IMR-90 (cell line): ENCODE data around the gene NOC2L. TPM values are rescaled to one million over a fixed set of nuclear protein-coding genes. Genes with fewer than 3 reads are reported as not detected.

Source experiments
- ATAC-seq: fragments of 200-7000 bp; cut with Tn5 transposase; 2 replicates; pipeline ENCODE4 v1.9.1; 2020; ENCODE audit warnings: low read depth, mild to moderate bottlenecking, moderate library complexity
- BruUV-seq: library from RNA; stranded (reverse); fragments of 400-500 nt; replicated peaks from 2 replicates; lab custom pipeline; 2021; lab: Mats Ljungman, UMichigan
- CTCF ChIA-PET: fragments of 300-600 bp; formaldehyde crosslinking; extraction: SDS; loops from one replicate; lab custom pipeline; 2021; ENCODE audit warnings: antibody characterized with exemption; lab: Yijun Ruan, JAX
- POLR2A ChIA-PET: fragments of 300-600 bp; sonication (Branson Sonifier 250); formaldehyde crosslinking; loops from one replicate; lab custom pipeline; 2022; ENCODE audit warnings: antibody characterized with exemption; ENCODE audit not compliant: unreplicated experiment; lab: Charles Lee
- DNase-seq: peaks from one replicate; pipeline ENCODE4 v3.0.0; 2013
- H2AFZ ChIP-seq: replicated peaks from 2 replicates; pipeline ENCODE3; 2013; ENCODE audit warnings: low read length, mild to moderate bottlenecking; ENCODE audit not compliant: poor library complexity
- H2AK5ac ChIP-seq: 2 replicates; pipeline ENCODE4 v1.6.1; 2013; ENCODE audit warnings: low read depth, low read length, inconsistent platforms
- H2AK9ac ChIP-seq: replicated peaks from 2 replicates; pipeline ENCODE3; 2013; ENCODE audit warnings: mild to moderate bottlenecking, low read depth, low read length, moderate library complexity; ENCODE audit not compliant: poor library complexity
- H2BK120ac ChIP-seq: 2 replicates; pipeline ENCODE4 v1.6.1; 2013; ENCODE audit warnings: low read depth, low read length, inconsistent platforms
- H2BK15ac ChIP-seq: 3 replicates; pipeline ENCODE4 v1.6.1; 2013; ENCODE audit warnings: low read depth, low read length, inconsistent platforms
- H2BK20ac ChIP-seq: 2 replicates; pipeline ENCODE4 v1.6.1; 2013; ENCODE audit warnings: low read depth, mild to moderate bottlenecking, inconsistent platforms, low read length, moderate library complexity
- H2BK5ac ChIP-seq: 2 replicates; pipeline ENCODE4 v1.6.1; 2013; ENCODE audit warnings: mild to moderate bottlenecking, low read depth, low read length, inconsistent platforms; ENCODE audit not compliant: poor library complexity, severe bottlenecking
- H3K14ac ChIP-seq: replicated peaks from 2 replicates; pipeline ENCODE4 v1.6.1; 2013; ENCODE audit warnings: low read depth, low read length, inconsistent platforms
- H3K18ac ChIP-seq: 2 replicates; pipeline ENCODE4 v1.6.1; 2013; ENCODE audit warnings: low read depth, low read length, control low read depth
- H3K23ac ChIP-seq: 2 replicates; pipeline ENCODE4 v1.6.1; 2013; ENCODE audit warnings: low read depth, low read length, inconsistent platforms
- H3K27ac ChIP-seq: 2 replicates; pipeline ENCODE4 v1.5.1; 2013; ENCODE audit warnings: mild to moderate bottlenecking, control low read depth, low read length; ENCODE audit not compliant: insufficient read depth
- H3K27me3 ChIP-seq: 2 replicates; pipeline ENCODE4 v1.6.1; 2013; ENCODE audit warnings: low read length; ENCODE audit not compliant: control insufficient read depth, insufficient read depth
- H3K36me3 ChIP-seq: 2 replicates; pipeline ENCODE4 v1.6.1; 2013; ENCODE audit warnings: low read length, mixed read lengths; ENCODE audit not compliant: control insufficient read depth, insufficient read depth
- H3K4ac ChIP-seq: 2 replicates; pipeline ENCODE4 v1.6.1; 2013; ENCODE audit warnings: low read depth, low read length, inconsistent platforms
- H3K4me1 ChIP-seq: 2 replicates; pipeline ENCODE4 v1.6.1; 2013; ENCODE audit warnings: low read length, mixed read lengths; ENCODE audit not compliant: control insufficient read depth, insufficient read depth
- H3K4me2 ChIP-seq: 2 replicates; pipeline ENCODE4 v1.6.1; 2013; ENCODE audit warnings: low read depth, mild to moderate bottlenecking, control low read depth, low read length, moderate library complexity
- H3K4me3 ChIP-seq: 2 replicates; pipeline ENCODE4 v1.5.1; 2013; ENCODE audit warnings: low read depth, mild to moderate bottlenecking, control low read depth, low read length, moderate library complexity; ENCODE audit not compliant: insufficient read depth
- H3K56ac ChIP-seq: 2 replicates; pipeline ENCODE4 v1.6.1; 2013; ENCODE audit warnings: low read length, inconsistent platforms; ENCODE audit not compliant: insufficient read depth; ENCODE audit errors: extremely low read depth
- H3K79me1 ChIP-seq, 2 experiments: 2 replicates each; pipeline ENCODE4 v1.6.1; 2013; ENCODE audit warnings: low read length in 2 of 2, inconsistent platforms in 1 of 2, low read depth in 1 of 2
- H3K9ac ChIP-seq: 2 replicates; pipeline ENCODE4 v1.6.1; 2013; ENCODE audit warnings: low read depth, low read length, control low read depth
- H3K9me1 ChIP-seq: 2 replicates; pipeline ENCODE4 v1.6.1; 2013; ENCODE audit warnings: low read length, inconsistent platforms; ENCODE audit not compliant: insufficient read depth
- H3K9me3 ChIP-seq: 2 replicates; pipeline ENCODE4 v1.6.1; 2013; ENCODE audit warnings: low read length; ENCODE audit not compliant: control insufficient read depth, insufficient read depth
- H4K20me1 ChIP-seq: 2 replicates; pipeline ENCODE4 v1.6.1; 2013; ENCODE audit warnings: low read length, inconsistent platforms; ENCODE audit not compliant: insufficient read depth
- H4K5ac ChIP-seq: 2 replicates; pipeline ENCODE4 v1.6.1; 2013; ENCODE audit warnings: mild to moderate bottlenecking, low read depth, low read length, control low read depth
- H4K8ac ChIP-seq, 2 experiments: 2 replicates each; pipeline ENCODE4 v1.6.1; 2013; ENCODE audit warnings: low read depth in 2 of 2, low read length in 2 of 2, control low read depth in 1 of 2, inconsistent platforms in 1 of 2
- H4K91ac ChIP-seq: 2 replicates; pipeline ENCODE4 v1.6.1; 2013; ENCODE audit warnings: low read depth, low read length, inconsistent platforms; ENCODE audit not compliant: insufficient read depth
- BHLHE40 ChIP-seq: fragments of 150-350 bp; IDR thresholded peaks from 2 replicates; pipeline ENCODE4 v1.6.1; 2016; ENCODE audit warnings: mild to moderate bottlenecking, low read depth, low read length
- RFX5 ChIP-seq: IDR thresholded peaks from 2 replicates; pipeline ENCODE4 v1.8.0; 2012; ENCODE audit warnings: low read depth, mild to moderate bottlenecking, low read length, moderate library complexity
- WGBS, 2 experiments: methylation state at CpG; one replicate each; pipeline versions ENCODE4 v1.1.5 to v1.1.7; 2013; ENCODE audit warnings: missing lambda C conversion rate in 2 of 2; ENCODE audit not compliant: insufficient read length in 1 of 2; ENCODE audit errors: extremely low coverage in 2 of 2; 5-methylcytosine and 5-hydroxymethylcytosine counted together
- dilution Hi-C: fragments of 300-500 bp; cut with HindIII; formaldehyde crosslinking; loops from one replicate; pipeline ENCODE4 v1.14.3; 2018; ENCODE audit warnings: low sequenced_read_pairs; ENCODE audit not compliant: unreplicated experiment
- in situ Hi-C: fragments of 300-500 bp; cut with MboI; formaldehyde crosslinking; loops from 3 replicates; pipeline ENCODE4 v1.14.3; 2019; ENCODE audit warnings: low sequenced_read_pairs, inconsistent platforms, mixed read lengths
- intact Hi-C: fragments of 100-400 bp; cut with micrococcal nuclease; formaldehyde crosslinking; loops from 2 replicates; pipeline ENCODE4 v1.10.0; 2022
- polyA plus RNA-seq, 3 experiments: library from polyadenylated mRNA; depleted of rRNA; stranded (reverse); fragments of >200 nt; gene quantifications; 2 replicates each; pipeline ENCODE4 v1.2.3, GENCODE V29; 2012; ENCODE audit warnings: low replicate concordance in 1 of 3
- total RNA-seq: library from RNA; depleted of rRNA; stranded (reverse); fragments of >200 nt; gene quantifications from 2 replicates; pipeline ENCODE4 v1.2.3, GENCODE V29; 2012

Gene NOC2L
- total and polyA plus RNA-seq, 2 of the 4 experiments (the other 2 are of a cell fraction): 74.2 to 106 TPM

- Histone ChIP-seq H2BK5ac (no peak overlapping the region), H4K8ac (no peak overlapping the region), H3K4me2 (no peak overlapping the region), H2BK20ac (no peak overlapping the region), H4K91ac (no peak overlapping the region), H2AK5ac (no peak overlapping the region), H3K4me3 (no peak overlapping the region), H2BK15ac (no peak overlapping the region), H3K18ac (no peak overlapping the region), H2AFZ (no peak overlapping the region), H3K56ac (no peak overlapping the region), H3K27me3 (no peaks in the 10 kb centered on the region), H3K4me1 (peaks cover 26% of the 10 kb centered on the region), H3K9ac (no peak overlapping the region), H4K20me1 (peaks cover 4% of the 10 kb centered on the region), H3K9me3 (no peaks in the 10 kb centered on the region), H3K23ac (no peak overlapping the region), H3K4ac (no peak overlapping the region), H3K14ac (no peak overlapping the region), H3K27ac (no peak overlapping the region), H3K79me1 (no peaks in the 10 kb centered on the region), H2BK120ac (no peak overlapping the region), H3K9me1 (no peaks in the 10 kb centered on the region), H3K36me3 (no peaks in the 10 kb centered on the region; the same call in 1 of the 2 replicates), H2AK9ac (peak overlapping the region; percentile 78), H4K5ac (no peak overlapping the region)
- ChIA-PET POLR2A (no interaction called here), CTCF (no interaction called here)
- TF ChIP-seq BHLHE40: no peak
- TF ChIP-seq RFX5: no peak
- 77% methylated on average over 4 of the region's 16 CpGs; no CpG with 5 or more reads in 1 of the 2 experiments for WGBS, 2 experiments
- intact Hi-C loops: no loop called here
- in situ Hi-C loops: no loop called here
- DNase-seq (no peak), ATAC-seq (no peak)
- dilution Hi-C loops: no loop called here
- BruUV-seq: no TSS peak
These were observed 21.5 kb downstream of the NOC2L start for GRCh38 chr1:937521-937920.
